ENCODE measurements around the gene HCRTR1. TPM values are rescaled to one million over a fixed set of nuclear protein-coding genes. Genes with fewer than 3 reads are reported as not detected.

The HCRTR1 gene
- total and polyA plus RNA-seq, 8 donors: 0.14 to 0.52 (median 0.19) TPM; not detected in 5

DNA sequence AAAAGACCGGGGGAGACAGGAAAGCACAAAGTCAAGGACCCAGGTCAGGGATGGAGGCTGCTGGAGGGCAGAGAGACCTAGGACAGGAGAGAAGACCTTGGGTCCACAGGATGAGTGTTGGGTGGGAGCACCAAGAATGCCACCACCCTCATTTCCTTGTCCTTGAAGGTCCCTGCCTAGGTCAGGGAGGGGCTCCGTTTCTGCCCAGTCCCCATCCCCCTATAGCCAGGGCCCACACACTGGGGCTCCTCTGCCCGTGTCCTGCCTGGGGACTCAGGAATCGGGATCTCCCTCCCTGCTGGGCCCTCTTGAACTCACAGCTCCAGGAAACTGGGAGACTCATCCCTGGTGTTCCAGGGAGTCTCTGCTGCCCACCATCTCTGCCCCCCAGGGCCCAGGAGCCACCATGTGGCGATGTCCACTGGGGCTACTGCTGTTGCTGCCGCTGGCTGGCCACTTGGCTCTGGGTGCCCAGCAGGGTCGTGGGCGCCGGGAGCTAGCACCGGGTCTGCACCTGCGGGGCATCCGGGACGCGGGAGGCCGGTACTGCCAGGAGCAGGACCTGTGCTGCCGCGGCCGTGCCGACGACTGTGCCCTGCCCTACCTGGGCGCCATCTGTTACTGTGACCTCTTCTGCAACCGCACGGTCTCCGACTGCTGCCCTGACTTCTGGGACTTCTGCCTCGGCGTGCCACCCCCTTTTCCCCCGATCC, 40.6 kb upstream of the HCRTR1 start:
- DNase-seq (peak in 1 of 6 donors; percentile 77), ATAC-seq (peak in 1 of 4 donors; percentile 11), FAIRE-seq (no peak)
- Histone ChIP-seq H3K27me3 (no peaks in the 10 kb centered on the region), H3K9me3 (no peaks in the 10 kb centered on the region), H3K4me1 (peaks cover 0 to 23% (median 3%) of the 10 kb centered on the region in 3 donors), H3K27ac (peak overlapping the region; percentile 69 to 90 (median 89)), H3K36me3 (no peaks in the 10 kb centered on the region), H3K4me3 (peak overlapping the region; percentile 18 to 46 (median 32))
- 49% methylated on average over 19 to 27 of the region's 27 CpGs for WGBS, 2 donors
- intact Hi-C loops (cut with DNase I): no loop called here
- TF ChIP-seq, protein P1, sequence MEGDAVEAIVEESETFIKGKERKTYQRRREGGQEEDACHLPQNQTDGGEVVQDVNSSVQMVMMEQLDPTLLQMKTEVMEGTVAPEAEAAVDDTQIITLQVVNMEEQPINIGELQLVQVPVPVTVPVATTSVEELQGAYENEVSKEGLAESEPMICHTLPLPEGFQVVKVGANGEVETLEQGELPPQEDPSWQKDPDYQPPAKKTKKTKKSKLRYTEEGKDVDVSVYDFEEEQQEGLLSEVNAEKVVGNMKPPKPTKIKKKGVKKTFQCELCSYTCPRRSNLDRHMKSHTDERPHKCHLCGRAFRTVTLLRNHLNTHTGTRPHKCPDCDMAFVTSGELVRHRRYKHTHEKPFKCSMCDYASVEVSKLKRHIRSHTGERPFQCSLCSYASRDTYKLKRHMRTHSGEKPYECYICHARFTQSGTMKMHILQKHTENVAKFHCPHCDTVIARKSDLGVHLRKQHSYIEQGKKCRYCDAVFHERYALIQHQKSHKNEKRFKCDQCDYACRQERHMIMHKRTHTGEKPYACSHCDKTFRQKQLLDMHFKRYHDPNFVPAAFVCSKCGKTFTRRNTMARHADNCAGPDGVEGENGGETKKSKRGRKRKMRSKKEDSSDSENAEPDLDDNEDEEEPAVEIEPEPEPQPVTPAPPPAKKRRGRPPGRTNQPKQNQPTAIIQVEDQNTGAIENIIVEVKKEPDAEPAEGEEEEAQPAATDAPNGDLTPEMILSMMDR (IDR thresholded peaks at IDR 0.05): no peak

- peak overlapping the region; percentile 18 to 46 (median 32) for H3K4me3 ChIP-seq
- DNase-seq: no peak
- FAIRE-seq: no peak
- no peaks in the 10 kb centered on the region for H3K27me3 ChIP-seq
- H3K36me3 ChIP-seq: no peaks in the 10 kb centered on the region
- H3K4me1 ChIP-seq: peaks cover 0 to 23% (median 3%) of the 10 kb centered on the region in 3 donors
- intact Hi-C loops (cut with DNase I): no loop called here
- 38 to 51% methylated on average over 6 of the region's 6 CpGs for WGBS, 2 donors
- TF ChIP-seq, protein P1 (IDR thresholded peaks at IDR 0.05): no peak
- no peak for ATAC-seq
- no peaks in the 10 kb centered on the region for H3K9me3 ChIP-seq
- peak overlapping the region; percentile 69 to 90 (median 89) for H3K27ac ChIP-seq
These were observed 39.8 kb upstream of the HCRTR1 start for GRCh38 chr1:31577515-31578192.

GRCh38 chr1:31579374-31579773, 38.1 kb upstream of the HCRTR1 start:
- ATAC-seq (no peak), DNase-seq (no peak), FAIRE-seq (no peak)
- peak overlapping the region in 1 of 4 donors; percentile 17 for H3K27ac ChIP-seq
- peaks cover 6 to 20% (median 9%) of the 10 kb centered on the region in 3 donors for H3K4me1 ChIP-seq
- no peaks in the 10 kb centered on the region for H3K36me3 ChIP-seq
- no peaks in the 10 kb centered on the region for H3K9me3 ChIP-seq
- TF ChIP-seq, protein P1 (IDR thresholded peaks at IDR 0.05): no peak
- intact Hi-C loops (cut with DNase I): no loop called here
- H3K4me3 ChIP-seq: no peak overlapping the region
- no peaks in the 10 kb centered on the region for H3K27me3 ChIP-seq
- 81 to 96% methylated on average over 5 of the region's 5 CpGs for WGBS, 2 donors

GRCh38 chr1:31580513-31580870, 37.0 kb upstream of the HCRTR1 start:
- intact Hi-C loops (cut with DNase I): no loop called here
- Histone ChIP-seq H3K4me1 (peaks cover 6 to 14% (median 12%) of the 10 kb centered on the region in 3 donors), H3K9me3 (no peaks in the 10 kb centered on the region), H3K27me3 (no peaks in the 10 kb centered on the region), H3K27ac (no peak overlapping the region), H3K4me3 (no peak overlapping the region), H3K36me3 (no peaks in the 10 kb centered on the region)
- ATAC-seq (no peak), FAIRE-seq (no peak), DNase-seq (no peak)
- WGBS, 2 donors: 63 to 66% methylated on average over 5 of the region's 5 CpGs
- TF ChIP-seq, protein P1 (IDR thresholded peaks at IDR 0.05): no peak

Measured in pancreas (tissue), 10 donors.